Renal cortex interstitium (tissue), 11 donors: ENCODE measurements around the gene MAPK4. TPM values are rescaled to one million over a fixed set of nuclear protein-coding genes. Genes with fewer than 3 reads are reported as not detected.
"Not testable (repeated sequence)": the region's sequence is repeated elsewhere in the genome, so short reads cannot be mapped to it uniquely, and the experiment has no call there.

Experiments
- DNase-seq, 11 donors: peaks; one replicate each; pipeline ENCODE4 v3.0.0-alpha.2; 2013; ENCODE audit warnings: low read depth in 9 of 11, low spot score in 4 of 11; ENCODE audit errors: extremely low read depth in 1 of 11
- polyA plus RNA-seq, 3 donors: library from polyadenylated mRNA; unstranded; fragments of 120-200 nt; gene quantifications; one replicate each; pipeline ENCODE4 v1.2.1, GENCODE V29; 2013; ENCODE audit not compliant: insufficient read length in 3 of 3

MAPK4 gene
- polyA plus RNA-seq, 3 donors = 9.1 to 10.5 (median 9.7) TPM

DNA sequence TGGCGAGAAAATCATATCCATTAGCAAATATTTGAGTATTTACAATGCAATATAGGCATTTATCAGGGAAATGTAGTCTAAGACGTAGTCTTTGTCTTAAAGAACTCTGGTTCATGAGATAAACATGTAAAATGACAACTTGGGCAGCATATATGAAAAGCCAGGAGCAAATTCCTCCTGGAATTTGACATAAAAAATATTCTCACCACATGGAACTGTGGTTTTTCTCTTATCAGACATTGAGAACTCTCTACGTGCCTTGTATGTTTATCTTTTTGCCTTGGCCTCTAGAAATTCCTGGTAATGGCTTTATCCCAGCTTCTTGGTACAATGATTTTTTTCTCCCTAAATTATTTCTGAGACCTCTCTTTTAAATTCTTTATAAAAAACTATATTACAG, 2.8 kb downstream of the MAPK4 start:
- no peak for DNase-seq

DNA sequence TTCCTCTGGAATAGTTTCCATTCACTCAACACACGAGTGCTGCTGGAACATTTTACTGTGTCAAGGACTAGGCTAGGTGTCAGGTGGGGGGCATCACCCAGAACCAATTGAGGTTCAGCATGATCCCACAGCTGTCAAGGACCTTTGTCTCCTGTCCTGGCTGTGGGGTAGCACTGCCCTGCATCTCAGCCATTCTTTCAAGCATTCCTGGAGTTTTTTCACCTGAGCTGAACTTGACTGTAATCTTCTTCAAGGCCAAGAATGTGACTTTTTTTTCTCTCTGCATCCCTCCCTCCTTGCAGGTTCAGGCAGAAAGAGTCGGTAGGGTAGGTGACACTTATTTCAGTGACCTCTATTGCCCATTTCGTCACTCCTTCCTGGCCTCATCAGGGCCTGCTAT, 3.5 kb downstream of the MAPK4 start:
- DNase-seq = no peak

DNA sequence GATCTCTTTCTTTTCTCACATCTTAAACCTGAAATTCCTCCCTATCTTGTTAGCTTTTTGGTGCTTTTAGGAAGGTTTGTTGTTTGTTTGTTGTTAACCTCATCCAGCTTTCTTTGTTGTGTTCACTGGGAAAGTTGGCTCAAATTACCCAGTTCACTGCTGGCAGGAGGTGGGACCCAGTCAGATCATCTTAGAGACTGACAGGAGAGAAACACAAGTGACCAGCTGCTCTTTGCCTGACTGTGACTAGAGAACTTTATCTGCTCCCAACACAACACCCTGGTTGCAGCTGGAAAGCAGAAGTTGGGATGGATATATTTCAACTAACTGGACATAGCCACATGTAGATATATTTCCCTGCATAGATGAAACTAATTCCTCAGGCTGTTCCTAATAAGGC, 10.0 kb downstream of the MAPK4 start:
- no peak for DNase-seq

DNA sequence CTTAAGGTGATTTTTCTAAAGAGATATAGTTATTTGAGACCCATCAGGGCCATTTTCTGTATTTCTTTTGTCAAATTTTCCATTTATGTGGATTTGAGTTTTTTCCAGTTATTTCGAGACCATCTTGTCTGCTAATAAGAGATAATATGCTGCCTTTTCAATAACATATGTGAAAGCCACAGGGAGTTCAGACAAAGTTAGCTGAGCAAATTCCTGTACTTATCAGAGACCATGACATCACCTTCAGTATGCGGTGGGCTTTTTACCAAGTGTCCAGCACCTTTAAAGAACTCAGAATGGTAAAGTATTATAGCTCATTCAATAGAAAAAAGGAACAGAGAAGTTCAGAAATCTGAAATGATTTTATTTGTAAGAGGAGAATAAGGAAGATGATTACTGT, 11.7 kb downstream of the MAPK4 start:
- DNase-seq = no peak

DNA sequence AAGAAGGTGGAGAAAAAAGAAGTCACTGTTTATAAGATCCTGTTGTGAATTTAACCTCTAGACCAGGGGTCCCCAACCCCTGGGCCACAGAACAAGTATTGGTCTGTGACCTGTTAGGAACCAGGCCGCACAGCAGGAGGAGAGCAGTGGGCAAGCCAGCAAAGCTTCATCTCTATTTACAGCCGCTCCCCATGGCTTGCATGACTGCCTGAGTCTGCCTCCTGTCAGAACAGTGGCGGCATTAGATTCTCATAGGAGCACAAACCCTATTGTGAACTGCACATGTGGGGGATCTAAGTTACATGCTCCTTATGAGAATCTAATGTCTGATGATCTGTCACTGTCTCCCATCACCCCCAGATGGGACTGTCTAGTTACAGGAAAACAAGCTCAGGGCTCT, 13.3 kb downstream of the MAPK4 start:
- DNase-seq = not testable (repeated sequence)

DNA sequence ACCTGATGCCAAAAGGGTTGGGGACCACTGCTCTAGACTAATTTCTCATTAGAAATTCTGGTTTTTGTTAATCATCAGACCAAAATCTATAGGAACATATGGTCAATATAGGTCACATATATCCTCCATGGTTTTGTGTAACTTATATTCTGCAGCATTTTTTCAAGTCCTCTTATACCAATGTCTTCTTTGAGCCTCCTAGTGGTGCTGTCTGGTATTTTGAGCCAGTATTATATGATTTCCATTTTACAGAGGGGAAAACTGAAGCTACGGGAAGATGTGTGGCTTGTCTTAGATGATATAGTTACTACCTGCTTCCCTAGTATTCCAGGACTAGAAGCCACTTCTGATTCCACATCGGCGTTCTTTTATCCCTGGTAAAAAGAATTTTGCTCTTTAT, 13.8 kb downstream of the MAPK4 start:
- DNase-seq = no peak

- no peak for DNase-seq
Measured at GRCh38 chr18:50578030-50578429, 18.1 kb downstream of the MAPK4 start.

GRCh38 chr18:50578651-50579050, 18.8 kb downstream of the MAPK4 start:
- DNase-seq = no peak

GRCh38 chr18:50579061-50579774, 19.3 kb downstream of the MAPK4 start:
- no peak for DNase-seq

DNA sequence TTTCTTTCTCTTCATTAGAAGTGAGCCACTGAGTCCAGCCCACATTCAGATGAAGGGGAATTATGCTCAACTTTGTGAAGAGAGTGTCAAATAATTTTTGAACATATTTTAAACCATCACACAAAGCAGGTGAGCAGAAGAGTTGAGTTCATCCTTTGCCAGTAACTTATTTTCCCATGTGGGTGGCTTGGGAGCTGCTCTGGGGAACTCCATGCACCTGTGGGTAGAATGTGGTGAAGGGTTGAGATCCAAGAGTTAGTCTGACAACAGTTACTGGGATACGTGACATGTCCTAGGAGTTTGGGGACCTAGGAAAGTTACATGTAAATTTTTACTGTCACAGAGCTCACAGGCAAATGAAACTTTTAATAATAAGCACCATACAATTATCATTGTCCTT, 21.6 kb downstream of the MAPK4 start:
- no peak for DNase-seq

GRCh38 chr18:50582500-50582899, 22.6 kb downstream of the MAPK4 start:
- DNase-seq = no peak

DNA sequence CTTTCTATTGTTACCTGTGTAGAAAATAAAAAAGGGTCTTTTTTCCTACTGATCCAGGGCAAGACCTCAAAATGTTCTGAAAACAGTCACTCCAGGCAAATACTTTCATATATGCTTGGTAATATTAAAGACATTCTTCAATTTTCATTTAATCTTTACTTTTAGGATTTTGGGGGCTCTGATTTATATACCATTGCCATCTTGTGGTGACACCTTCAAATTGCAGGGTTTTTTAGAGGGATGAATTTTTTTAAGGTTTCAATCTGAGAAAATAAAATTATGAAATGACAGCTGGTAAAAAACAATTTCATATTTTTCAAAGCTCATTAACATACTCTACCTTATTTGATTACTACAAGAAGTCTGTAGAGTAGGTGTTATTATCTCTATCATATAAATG, 26.8 kb downstream of the MAPK4 start:
- no peak for DNase-seq

DNA sequence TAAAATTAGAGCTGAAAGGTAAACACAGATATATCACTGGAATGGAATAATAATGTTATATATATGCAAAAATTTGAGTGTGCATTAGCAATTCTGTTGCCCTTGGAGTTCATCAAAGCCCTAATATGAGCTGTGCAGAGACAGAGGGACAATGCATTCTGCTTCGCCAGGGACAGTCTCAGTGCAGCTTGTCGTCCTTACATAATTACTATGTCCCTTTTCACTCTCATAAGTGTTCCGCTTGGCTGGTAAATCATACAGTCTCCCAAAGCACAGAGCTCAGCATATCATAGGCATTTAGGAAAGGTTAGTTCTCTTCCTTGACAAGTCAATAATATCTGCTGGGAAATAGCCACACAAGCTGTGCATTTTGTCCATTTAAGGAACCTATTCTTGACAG, 30.7 kb downstream of the MAPK4 start:
- DNase-seq = no peak

GRCh38 chr18:50594012-50594411, 34.1 kb downstream of the MAPK4 start:
- DNase-seq = no peak

- no peak for DNase-seq
Measured at GRCh38 chr18:50594942-50595341, 35.1 kb downstream of the MAPK4 start.

GRCh38 chr18:50602466-50602865, 42.6 kb downstream of the MAPK4 start:
- no peak for DNase-seq

DNA sequence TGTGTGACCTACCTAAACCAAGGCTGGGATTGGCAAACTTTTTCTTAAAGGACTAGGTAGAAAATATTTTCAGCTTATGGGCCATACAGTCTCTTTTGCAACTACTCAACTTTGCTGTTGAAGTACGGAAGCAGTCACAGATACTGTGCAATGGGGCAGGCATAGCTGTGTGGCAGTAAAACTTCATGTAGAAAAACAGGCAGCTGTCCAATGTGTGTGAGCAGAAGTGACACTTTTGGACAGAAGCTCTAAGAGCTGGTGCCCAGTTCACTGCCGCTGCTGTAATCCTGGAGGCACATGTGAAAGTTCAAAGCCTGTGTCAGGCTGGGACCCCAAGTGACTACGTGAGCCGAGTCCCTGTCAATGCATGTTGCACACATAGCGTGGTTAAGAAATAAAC, 46.7 kb downstream of the MAPK4 start:
- DNase-seq = no peak

GRCh38 chr18:50607378-50607926, 47.6 kb downstream of the MAPK4 start:
- DNase-seq = no peak

DNA sequence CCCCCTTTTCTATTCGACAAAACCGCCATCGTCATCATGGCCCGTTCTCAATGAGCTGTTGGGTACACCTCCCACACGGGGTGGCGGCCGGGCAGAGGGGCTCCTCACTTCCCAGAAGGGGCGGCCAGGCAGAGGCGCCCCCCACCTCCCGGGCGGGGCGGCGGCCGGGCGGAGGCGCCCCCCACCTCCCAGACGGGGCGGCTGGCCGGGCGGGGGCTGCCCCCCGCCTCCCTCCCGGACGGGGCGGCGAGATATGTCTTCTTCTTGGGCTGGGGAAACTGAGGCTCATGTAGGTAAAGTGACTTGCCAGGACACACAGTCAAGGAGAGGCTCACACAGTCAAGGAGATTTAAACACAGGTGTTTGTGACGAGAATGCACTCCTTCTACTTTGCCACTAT, 49.3 kb downstream of the MAPK4 start:
- not testable (repeated sequence) for DNase-seq

GRCh38 chr18:50610349-50610748, 50.5 kb downstream of the MAPK4 start:
- no peak for DNase-seq

- no peak for DNase-seq
Measured at GRCh38 chr18:50611529-50611941, 51.6 kb downstream of the MAPK4 start.
